Liver (tissue), 3 donors: Measurements from ENCODE around the gene ADAM19.

Experiments
- ATF3 ChIP-seq: IDR thresholded peaks from 2 replicates; pipeline ENCODE4 v1.6.1; 2016; ENCODE audit warnings: antibody characterized with exemption
- EGR1 ChIP-seq, 2 donors: IDR thresholded peaks; 2 replicates each; pipeline ENCODE4 v1.6.1; 2016 to 2018; ENCODE audit warnings: antibody characterized with exemption in 2 of 2, low read depth in 2 of 2
- FOXA1 ChIP-seq: IDR thresholded peaks from 2 replicates; pipeline ENCODE4 v1.6.1; 2016; ENCODE audit warnings: antibody characterized with exemption
- GABPA ChIP-seq, 2 donors: IDR thresholded peaks in 1 of 2; conservative IDR thresholded peaks in 1 of 2; 2 replicates each; pipeline ENCODE4 v1.6.1; 2016; ENCODE audit warnings: antibody characterized with exemption in 2 of 2, mild to moderate bottlenecking in 1 of 2, moderate library complexity in 1 of 2
- RAD21 ChIP-seq, 2 donors: IDR thresholded peaks; 2 replicates each; pipeline ENCODE4 v1.6.1; 2016; ENCODE audit warnings: antibody characterized with exemption in 2 of 2, mild to moderate bottlenecking in 2 of 2
- SP1 ChIP-seq: IDR thresholded peaks from 2 replicates; pipeline ENCODE4 v1.6.1; 2018; ENCODE audit warnings: antibody characterized with exemption, mild to moderate bottlenecking
- TF ChIP-seq, protein P1 (sequence below): fragments of 150-350 bp; IDR thresholded peaks from 2 replicates; pipeline ENCODE4 v1.5.1; 2017; ENCODE audit warnings: improper control_type of control experiment, low read depth, low read length; ENCODE audit not compliant: missing input control
- TF ChIP-seq, protein P2 (sequence below): IDR thresholded peaks from 2 replicates; pipeline ENCODE4 v1.6.1; 2016; ENCODE audit warnings: antibody characterized with exemption, mild to moderate bottlenecking
- TF ChIP-seq, protein P3 (sequence below): IDR thresholded peaks from 2 replicates; pipeline ENCODE4 v1.6.1; 2016; ENCODE audit warnings: antibody characterized with exemption
- donor health status: healthy.
- donor health status: healthy.

DNA sequence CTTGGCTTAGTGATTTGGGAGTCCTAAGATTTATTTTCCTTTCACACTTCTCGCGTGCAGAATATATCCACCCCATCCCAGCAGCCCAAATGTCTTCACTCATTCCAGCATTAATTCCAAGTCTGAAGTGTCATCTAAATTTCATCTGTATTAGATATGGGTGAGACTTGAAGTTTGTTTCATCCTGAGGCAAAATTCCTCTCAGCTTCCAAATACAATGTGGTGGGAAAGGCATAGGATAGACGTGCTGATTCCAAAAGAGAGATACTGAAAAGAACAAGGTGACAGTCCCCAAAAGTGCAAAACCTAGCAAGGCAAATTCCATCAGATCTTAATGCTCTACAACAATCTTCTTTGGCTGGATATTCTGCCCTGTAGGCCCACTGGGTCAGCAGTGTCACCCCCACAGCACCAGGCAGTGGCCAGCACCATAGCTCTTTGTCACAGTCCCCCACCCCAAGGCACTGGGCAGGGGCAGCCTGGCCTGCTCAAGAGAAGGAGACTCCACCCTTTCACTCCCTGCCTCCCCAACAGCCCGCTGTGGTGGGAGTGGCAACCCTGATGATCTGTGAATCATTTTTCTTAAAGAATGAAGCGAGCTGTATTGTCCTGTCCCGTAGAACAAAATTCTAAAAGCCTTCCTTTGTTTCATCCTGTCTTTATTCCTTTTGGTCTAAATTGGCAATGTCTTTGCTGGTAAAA lies 2.7 kb upstream of the ADAM19 start:
- TF ChIP-seq, protein P1, sequence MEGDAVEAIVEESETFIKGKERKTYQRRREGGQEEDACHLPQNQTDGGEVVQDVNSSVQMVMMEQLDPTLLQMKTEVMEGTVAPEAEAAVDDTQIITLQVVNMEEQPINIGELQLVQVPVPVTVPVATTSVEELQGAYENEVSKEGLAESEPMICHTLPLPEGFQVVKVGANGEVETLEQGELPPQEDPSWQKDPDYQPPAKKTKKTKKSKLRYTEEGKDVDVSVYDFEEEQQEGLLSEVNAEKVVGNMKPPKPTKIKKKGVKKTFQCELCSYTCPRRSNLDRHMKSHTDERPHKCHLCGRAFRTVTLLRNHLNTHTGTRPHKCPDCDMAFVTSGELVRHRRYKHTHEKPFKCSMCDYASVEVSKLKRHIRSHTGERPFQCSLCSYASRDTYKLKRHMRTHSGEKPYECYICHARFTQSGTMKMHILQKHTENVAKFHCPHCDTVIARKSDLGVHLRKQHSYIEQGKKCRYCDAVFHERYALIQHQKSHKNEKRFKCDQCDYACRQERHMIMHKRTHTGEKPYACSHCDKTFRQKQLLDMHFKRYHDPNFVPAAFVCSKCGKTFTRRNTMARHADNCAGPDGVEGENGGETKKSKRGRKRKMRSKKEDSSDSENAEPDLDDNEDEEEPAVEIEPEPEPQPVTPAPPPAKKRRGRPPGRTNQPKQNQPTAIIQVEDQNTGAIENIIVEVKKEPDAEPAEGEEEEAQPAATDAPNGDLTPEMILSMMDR = no peak
- TF ChIP-seq SP1 = no peak
- TF ChIP-seq GABPA (IDR thresholded peaks at IDR 0.05 in 1 of 2, conservative IDR thresholded peaks at IDR 0.05 in 1 of 2) = no peak
- no peak for TF ChIP-seq FOXA1
- TF ChIP-seq RAD21 (IDR thresholded peaks at IDR 0.05) = no peak
- no peak for TF ChIP-seq ATF3
- TF ChIP-seq, protein P2, sequence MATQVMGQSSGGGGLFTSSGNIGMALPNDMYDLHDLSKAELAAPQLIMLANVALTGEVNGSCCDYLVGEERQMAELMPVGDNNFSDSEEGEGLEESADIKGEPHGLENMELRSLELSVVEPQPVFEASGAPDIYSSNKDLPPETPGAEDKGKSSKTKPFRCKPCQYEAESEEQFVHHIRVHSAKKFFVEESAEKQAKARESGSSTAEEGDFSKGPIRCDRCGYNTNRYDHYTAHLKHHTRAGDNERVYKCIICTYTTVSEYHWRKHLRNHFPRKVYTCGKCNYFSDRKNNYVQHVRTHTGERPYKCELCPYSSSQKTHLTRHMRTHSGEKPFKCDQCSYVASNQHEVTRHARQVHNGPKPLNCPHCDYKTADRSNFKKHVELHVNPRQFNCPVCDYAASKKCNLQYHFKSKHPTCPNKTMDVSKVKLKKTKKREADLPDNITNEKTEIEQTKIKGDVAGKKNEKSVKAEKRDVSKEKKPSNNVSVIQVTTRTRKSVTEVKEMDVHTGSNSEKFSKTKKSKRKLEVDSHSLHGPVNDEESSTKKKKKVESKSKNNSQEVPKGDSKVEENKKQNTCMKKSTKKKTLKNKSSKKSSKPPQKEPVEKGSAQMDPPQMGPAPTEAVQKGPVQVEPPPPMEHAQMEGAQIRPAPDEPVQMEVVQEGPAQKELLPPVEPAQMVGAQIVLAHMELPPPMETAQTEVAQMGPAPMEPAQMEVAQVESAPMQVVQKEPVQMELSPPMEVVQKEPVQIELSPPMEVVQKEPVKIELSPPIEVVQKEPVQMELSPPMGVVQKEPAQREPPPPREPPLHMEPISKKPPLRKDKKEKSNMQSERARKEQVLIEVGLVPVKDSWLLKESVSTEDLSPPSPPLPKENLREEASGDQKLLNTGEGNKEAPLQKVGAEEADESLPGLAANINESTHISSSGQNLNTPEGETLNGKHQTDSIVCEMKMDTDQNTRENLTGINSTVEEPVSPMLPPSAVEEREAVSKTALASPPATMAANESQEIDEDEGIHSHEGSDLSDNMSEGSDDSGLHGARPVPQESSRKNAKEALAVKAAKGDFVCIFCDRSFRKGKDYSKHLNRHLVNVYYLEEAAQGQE = no peak
- no peak for TF ChIP-seq EGR1 (IDR thresholded peaks at IDR 0.05; ENCODE audit: low read depth in 2 of 2)
- TF ChIP-seq, protein P3, sequence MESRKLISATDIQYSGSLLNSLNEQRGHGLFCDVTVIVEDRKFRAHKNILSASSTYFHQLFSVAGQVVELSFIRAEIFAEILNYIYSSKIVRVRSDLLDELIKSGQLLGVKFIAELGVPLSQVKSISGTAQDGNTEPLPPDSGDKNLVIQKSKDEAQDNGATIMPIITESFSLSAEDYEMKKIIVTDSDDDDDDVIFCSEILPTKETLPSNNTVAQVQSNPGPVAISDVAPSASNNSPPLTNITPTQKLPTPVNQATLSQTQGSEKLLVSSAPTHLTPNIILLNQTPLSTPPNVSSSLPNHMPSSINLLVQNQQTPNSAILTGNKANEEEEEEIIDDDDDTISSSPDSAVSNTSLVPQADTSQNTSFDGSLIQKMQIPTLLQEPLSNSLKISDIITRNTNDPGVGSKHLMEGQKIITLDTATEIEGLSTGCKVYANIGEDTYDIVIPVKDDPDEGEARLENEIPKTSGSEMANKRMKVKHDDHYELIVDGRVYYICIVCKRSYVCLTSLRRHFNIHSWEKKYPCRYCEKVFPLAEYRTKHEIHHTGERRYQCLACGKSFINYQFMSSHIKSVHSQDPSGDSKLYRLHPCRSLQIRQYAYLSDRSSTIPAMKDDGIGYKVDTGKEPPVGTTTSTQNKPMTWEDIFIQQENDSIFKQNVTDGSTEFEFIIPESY = no peak
